NCI-H2029 treated with DMSO at 0.1 percent for 48 hours (cell line): ENCODE data around the gene ZNF420.
"Not testable (repeated sequence)": the region's sequence is repeated elsewhere in the genome, so short reads cannot be mapped to it uniquely, and the experiment has no call there.

Experiments used
- DNase-seq: peaks from one replicate; lab custom pipeline; 2025; lab: John Stamatoyannopoulos, UW

Gene ZNF420

DNA sequence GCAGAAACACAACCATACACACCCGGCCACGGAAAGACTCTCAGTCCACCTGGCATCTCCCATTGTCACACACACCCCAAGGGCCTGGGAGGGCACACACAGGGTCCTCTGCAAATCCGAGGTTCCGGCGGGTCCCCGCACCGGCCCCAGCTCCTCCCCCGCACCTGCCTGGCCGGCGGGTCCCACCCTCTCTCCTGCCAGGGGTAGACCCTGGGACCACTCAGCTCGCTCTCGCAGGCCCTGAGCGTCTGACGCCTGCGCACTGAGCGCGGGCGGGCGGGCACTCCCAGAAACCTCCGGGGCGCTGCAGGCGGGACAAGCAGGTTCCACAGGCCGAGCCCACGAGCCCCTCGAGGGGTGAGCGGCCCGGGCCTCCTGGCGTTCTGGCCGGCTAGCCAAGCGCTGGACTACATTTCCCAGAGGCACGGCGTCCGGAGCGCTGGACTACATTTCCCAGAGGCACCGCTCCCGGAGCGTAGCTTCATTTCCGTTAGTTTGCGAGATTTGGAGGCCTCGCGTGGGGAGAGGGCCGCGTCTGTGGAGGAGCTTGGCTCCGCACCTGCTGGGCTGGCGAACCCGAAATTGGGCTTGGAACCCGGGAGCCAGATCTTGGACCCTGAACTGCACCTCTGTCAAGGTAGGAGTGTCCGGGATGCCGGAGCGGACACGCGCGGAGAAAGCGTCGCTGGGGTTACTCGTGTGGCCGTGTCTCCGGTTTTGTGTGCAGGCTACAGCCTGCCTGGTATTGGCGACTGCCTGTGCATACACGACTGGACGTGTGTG is at the start of gene ZNF420:
Gene ZNF420 (plus strand): TSS at position 500 of the 783 bp plus-strand sequence. CDS start 10,686 bp downstream, outside the sequence.
- peak; percentile 79 for DNase-seq

DNA sequence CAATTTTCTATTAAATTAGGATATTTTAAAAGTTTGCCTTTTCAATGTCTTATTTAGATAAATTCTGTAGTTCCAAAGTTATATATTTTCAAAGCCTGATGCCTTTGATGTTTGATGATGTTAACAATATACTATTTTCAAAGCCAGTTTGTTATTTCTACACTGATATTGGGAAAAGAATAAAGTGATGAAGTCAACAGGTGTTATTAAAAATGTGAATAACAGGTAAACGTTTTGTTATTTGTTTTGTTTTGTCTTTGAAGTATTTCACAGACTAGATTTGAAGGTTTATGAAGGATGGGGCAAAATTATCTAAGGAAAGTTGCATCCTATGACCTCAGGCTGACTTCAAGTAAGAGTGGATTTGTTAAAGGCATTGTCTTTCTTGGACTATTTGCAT is 33.1 kb upstream of the ZNF420 start:
- no peak for DNase-seq

DNA sequence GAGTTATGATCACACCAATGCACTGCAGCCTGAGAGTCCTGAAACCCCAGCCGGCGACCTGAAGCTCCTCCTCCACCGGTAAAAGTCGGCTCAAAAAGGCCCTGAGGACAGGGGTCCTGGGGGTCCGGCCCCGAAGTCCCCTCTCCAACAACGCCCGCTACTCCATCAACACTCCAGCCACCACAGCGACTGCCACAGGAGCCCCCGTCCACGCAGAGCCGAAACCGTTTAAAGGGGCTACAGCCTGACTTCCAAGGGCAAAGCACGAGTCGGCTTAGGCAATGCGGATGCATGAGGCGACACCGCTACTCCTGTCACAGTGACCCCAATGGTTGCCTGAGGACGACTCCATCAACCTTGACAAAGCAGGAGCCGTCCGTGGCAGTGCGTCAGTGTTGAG is 22.9 kb upstream of the ZNF420 start:
- DNase-seq: no peak

DNA sequence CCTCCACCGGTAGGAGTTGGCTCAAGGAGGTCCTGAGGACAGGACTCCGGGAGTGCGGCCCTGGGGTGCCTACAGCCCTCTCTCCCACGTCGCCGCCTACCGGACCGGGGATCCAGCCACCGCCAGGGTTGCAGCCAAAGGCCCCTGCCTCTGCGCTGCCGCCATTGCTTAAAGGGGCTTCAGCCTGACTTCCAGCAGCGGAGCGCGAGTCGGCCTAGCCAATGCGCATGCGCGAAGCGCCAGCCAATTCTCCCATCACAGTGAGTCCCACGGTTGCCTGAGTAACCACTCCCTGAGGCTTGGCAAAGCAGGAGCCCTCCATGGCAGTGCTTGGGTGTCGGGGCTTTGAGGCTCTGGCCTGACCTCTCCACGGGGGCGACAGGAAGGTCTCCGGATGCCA is 21.5 kb upstream of the ZNF420 start:
- DNase-seq: no peak

DNA sequence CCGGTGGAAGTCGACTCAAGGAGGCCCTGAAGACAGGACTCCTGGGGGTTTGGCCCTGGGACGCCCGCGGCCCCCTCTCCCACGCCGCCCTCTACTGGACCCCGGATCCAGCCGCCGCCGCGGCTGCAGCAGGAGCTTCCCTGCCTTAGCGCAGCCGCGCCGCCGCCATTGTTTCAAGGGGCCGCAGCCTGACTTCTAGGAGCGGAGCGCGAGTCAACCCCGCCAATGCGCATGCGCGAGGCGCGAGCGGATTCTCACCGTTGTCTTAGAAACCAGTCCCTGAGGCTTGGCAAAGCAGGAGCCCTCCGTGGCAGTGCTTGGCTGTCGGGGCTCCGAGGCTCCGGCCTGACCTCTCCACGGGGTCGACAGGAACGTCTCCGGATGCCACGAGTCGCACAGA is 19.1 kb upstream of the ZNF420 start:
- DNase-seq: no peak

DNA sequence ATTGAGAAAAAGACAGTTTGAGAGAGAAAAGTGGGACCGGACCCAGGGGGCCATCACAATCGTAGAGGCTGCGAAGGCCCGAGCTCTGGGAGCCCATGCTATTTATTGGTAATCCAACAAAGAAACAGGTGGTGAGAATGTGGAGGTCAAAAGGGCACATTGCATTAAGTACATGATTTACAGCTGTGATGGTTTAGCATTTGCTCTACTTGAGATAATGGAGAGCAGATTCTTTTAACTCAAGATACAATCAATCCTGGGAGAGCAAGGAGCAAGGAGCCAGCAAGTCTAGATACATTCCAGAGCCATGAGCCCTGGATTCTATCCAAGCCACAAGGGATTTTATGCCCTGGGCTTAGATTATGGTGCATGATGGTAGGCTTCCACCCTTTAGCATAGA is 13.3 kb upstream of the ZNF420 start:
- not testable (repeated sequence) for DNase-seq

DNA sequence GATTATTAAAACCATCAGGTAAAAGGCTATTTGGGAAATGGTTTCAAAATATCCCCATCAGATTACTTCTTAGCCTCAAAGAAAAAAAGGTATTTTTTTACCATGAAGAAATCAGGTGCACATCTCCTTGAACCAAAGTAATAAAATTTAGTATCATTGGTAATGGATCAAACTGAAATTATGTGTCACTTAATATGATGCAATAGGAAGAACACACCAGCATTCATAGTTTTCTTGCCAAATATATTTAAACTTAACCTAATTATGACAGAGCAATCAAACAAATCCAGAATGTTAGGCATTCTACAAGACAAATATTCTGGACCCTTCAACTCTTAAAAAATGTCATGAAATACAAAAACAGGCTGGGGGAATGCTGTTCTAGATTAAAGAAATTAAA is 4.1 kb upstream of the ZNF420 start:
- no peak for DNase-seq

DNA sequence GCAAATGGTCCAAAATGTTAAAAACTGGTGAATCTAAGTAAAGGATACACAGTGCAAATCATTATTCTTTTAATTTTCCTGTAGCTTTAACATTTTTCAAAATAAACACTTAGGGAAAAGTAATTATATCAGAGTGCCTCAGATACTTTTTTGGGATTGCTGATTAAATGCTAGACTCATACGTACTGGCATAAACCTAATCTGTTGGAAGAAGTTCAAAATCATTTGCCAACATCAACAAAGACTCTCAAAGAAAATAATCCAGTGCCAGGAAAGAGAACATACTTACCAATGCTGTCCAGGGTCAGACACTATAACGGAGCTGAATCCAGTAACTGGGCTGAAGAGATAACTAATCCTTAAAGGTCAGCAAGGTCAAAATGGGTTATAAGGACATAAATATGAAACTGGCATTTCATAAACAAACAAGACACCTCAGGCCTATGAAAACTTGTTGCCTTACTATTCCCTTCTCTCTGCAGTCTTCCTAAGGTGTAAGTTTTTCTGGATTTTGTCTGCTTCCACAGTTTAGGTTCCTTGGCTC is 3.3 kb upstream of the ZNF420 start:
- no peak for DNase-seq

DNA sequence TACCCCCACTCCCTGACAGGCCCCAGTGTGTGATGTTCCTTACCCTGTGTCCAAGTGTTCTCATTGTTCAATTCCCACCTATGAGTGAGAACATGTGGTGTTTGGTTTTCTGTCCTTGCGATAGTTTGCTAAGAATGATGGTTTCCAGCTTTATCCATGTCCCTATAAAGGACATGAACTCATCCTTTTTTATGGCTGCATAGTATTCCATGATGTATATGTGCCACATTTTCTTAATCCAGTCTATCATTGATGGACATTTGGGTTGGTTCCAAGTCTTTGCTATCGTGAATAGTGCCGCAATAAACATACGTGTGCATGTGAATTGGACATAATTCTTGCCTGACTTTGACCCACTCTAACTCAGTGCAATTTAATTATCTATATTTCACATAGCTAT is 1.7 kb upstream of the ZNF420 start:
- not testable (repeated sequence) for DNase-seq

DNA sequence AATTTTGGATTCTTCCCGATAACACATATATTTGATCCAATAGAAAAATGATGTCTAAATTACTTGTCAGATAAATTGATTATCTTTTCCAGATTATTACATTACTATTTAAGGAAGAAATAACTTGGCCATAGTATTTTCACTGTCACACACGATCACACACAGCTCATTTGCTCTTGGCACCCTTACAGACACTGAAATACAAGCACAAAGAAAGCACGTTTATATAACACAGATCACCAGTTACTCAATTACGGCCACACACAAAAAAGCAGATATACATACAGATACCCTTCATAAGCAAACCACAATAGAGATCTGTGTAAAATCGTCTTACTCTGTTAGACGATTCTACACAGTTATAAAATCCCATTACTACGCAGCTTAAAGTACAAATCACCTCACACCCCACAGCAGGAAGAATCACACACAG is 716 bp upstream of the ZNF420 start:
- peak; percentile 60 for DNase-seq

DNA sequence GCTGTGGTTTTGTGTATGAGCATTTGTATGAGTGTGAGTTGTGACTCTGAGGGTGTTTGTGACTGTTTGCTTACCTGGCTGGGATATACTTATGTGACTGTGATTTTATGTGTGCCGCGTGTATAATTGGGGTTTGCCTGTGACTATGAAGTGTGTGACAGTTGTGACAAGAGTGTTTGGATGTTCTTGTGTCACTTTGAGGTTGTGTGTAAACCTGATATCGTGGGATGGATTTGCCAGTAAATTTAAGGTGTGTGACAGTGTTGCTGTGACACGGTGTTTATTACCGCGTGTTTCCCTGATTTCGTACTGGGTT is 442 bp downstream of the ZNF420 start:
- no peak for DNase-seq

DNA sequence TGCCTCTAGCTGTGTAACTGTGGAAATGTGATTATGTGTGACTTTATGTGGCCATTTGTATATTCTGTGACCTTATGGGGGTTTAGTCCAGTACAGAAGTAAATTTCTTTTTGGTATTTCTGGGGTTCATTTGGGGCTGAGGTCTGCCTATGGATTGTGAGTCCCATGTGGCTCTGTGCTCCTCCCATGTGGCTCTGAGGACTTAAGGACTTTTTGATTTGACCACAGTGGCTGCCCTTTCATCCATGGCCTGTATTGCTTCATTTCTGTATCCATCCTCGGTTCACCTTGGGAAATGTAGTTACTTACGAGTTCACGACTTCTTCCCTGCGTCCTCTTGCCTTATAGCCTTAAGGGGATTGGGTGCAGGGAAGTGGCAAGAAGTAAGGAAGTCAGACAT is 1.0 kb downstream of the ZNF420 start:
- no peak for DNase-seq

DNA sequence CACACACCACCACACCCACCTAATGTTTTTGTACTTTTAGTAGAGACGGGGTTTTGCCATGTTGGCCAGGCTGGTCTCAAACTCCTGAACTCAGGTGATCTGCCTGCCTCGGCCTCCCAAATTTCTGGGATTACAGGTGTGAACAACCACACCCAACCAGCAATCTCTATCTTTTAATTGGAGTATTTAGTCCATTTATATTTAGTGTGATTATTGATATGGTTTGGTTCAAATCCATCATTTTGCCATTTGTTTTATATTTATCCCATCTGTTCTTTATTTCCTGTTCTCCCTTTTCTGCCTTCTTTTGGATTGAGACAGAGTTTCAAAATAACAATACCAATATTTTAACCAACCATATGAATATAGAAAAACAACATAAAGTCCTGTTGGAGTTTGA is 4.1 kb downstream of the ZNF420 start:
- no peak for DNase-seq

DNA sequence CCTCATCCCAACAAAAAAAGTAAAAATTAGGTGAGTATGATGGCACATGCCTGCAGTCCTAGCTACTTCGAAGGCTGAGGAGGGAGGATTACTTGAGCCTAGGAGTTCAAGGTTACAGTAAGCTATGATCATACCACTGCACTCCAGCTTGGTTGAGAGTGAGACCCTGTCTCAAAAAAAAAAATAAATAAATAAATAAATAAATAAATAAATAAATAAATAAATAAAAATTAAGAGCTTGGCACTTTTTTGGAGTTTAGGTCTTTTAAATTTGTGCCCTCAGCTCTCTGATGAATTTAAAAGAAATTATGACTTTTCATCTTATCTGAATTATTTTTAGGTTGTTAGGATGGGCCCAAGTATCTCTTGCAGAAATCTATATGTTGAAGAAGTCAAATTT is 8.9 kb downstream of the ZNF420 start:
- DNase-seq: no peak

DNA sequence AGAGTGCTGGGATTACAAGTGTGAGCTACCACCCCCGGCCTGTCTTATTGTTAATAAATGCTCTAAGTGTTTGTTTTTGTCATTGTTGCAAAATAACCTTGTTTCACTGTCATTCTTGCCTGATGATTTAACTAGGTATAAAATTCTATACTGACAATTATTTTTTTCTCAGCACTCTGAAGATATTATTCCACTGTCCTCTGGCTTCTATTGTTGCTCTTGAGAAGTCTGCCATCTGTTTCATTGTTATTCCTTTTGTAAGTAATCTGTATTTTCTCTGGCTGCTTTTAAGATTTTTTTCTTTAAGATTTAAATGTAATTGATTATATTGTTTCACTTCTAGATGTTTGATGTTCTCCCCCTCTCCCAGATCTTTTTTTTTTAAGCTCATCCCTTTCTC is 17.6 kb downstream of the ZNF420 start:
- DNase-seq: no peak

DNA sequence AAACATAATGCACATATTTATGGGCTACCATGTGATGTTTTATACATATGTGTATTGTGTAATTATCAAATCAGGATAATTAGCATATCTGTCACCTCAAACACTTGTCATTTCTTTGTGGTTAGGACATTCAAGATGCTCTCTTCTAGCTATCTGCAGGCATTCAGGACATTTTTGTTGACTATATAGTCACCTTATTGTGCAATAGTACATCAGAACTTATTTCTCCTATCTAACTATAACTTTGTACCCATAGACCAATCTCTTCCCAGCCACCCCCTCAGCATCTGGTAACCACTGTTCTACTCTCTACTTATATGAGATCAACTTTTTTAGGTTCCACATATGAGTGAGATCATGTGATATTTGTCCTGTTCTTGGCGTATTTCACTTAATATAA is 20.3 kb downstream of the ZNF420 start:
- DNase-seq: no peak

DNA sequence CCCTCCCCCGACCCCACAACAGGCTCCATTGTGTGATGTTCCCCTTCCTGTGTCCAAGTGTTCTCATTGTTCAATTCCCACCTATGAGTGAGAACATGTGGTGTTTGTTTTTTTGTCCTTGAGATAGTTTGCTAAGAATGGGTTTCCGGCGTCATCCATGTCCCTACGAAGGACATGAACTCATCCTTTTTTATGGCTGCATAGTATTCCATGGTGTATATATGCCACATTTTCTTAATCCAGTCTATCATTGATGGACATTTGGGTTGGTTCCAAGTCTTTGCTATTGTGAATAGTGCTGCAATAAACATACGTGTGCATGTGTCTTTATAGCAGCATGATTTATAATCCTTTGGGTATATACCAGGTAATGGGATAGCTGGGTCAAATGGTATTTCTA is 25.9 kb downstream of the ZNF420 start:
- not testable (repeated sequence) for DNase-seq

DNA sequence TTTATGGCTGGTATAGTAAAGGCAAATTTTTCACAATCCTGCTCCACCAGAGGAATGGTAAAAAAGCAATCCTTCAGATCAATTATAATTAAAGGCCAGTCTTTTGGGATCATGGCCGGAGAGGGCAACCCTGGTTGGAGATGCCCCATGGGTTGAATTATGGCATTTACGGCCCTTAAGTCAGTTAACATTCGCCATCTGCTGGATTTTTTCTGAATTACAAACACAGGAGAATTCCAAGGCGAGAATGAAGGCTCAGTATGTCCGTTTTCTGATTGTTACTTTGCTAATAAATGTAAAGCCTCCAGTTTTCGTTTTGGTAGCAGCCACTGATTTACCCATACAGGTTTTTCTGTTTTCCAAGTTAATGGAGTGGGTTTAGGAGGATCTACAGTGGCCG is 33.5 kb downstream of the ZNF420 start:
- DNase-seq: not testable (repeated sequence)

DNA sequence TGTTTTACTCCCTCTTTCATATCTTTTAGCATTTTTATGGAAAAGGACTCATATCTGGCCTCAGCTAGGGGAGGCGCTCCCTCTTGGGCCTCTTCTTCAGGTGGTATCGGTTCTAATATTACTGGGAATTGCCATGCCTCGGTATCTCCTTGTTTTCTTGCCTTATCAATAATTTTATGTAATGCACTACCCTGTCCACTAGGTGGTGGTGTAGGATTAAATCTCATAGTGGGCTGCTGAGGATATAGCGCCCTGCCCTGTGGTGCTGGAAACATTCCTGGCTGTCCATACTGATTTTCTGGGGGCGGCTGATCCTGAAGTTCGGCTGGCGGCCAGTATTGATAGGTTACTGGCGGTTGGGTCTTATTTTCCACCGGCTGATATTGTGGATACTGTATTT is 35.8 kb downstream of the ZNF420 start:
- no peak for DNase-seq

DNA sequence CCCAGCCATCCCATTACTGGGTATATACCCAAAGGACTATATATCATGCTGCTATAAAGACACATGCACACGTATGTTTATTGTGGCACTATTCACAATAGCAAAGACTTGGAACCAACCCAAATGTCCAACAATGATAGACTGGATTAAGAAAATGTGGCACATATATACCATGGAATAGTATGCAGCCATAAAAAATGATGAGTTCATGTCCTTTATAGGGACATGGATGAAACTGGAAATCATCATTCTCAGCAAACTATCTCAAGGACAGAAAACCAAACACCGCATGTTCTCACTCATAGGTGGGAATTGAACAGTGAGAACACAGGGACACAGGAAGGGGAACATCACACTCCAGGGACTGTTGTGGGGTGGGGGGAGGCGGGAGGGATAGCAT is 43.9 kb downstream of the ZNF420 start:
- DNase-seq: not testable (repeated sequence)

DNA sequence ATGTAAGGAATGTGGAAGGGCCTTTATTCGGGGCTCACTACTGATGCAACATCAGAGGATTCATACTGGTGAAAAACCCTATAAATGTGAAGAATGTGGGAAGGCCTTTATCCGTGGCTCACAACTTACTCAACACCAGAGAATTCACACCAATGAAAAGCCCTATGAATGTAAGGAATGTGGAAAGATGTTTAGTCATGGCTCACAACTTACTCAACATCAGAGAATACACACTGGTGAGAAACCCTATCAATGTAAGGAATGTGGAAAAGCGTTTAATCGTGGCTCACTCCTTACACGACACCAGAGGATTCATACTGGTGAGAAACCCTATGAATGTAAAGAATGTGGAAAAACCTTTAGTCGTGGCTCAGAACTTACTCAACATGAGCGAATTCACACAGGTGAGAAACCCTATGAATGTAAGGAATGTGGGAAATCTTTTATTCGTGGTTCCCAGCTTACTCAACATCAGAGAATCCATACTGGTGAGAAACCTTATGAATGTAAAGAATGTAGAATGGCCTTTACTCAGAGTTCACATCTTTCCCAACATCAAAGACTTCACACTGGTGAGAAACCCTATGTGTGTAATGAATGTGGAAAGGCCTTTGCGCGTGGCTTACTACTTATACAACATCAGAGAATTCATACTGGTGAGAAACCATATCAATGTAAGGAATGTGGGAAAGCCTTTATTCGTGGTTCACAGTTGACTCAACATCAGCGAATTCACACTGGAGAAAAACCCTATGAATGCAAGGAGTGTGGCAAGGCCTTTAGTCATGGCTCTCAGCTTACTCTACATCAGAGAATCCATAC is 50.0 kb downstream of the ZNF420 start:
- DNase-seq: no peak

DNA sequence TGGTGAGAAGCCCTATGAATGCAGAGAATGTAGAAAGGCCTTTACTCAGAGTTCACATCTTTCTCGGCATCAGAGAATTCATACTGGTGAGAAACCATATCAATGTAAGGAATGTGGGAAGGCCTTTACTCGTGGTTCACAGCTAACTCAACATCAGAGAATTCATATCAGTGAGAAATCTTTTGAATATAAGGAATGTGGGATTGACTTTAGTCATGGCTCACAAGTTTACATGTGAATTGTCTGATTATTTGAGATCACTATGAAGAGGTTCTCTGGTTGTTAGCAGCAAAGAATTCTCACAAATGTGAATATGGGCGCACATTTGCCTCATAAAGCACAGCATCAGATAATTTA is 50.6 kb downstream of the ZNF420 start:
- no peak for DNase-seq

DNA sequence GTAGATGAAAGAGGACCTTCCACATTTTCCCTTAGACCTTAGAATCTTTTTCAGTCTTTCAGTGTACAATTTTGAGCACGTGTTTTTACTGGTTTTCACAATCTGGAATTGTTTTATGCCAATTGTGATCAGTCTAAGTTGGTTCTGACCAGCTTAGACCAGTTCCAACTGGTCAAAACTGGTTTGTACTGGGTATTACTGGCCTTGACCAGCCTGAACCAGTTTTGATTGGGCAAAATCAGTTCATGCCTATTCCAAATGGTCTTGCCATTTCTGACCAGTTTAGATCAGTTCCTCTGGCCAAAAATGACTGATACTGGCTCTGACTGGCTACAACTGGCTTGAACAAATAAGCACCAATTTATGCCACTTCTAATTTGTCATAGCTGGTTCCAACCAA is 57.9 kb downstream of the ZNF420 start:
- no peak for DNase-seq
